ENCODE results near the gene VEGFC.

VEGFC gene

GRCh38 chr4:176792326-176793059 lies at the start of gene VEGFC:
VEGFC (minus strand) TSS chr4:176792922; CDS start chr4:176792311, 611 bp downstream.
- DNase-seq: peak; percentile 10 to 45

- DNase-seq: no peak
These were observed 49.0 kb upstream of the VEGFC start for GRCh38 chr4:176841711-176842112.

- DNase-seq: no peak
These were observed 47.4 kb upstream of the VEGFC start for GRCh38 chr4:176840166-176840565.

- DNase-seq: no peak
These were observed 46.9 kb upstream of the VEGFC start for GRCh38 chr4:176839656-176840055.

GRCh38 chr4:176838601-176839433 lies 46.1 kb upstream of the VEGFC start:
- DNase-seq: no peak

GRCh38 chr4:176837169-176837895 lies 44.6 kb upstream of the VEGFC start:
- DNase-seq: no peak

GRCh38 chr4:176834531-176834930 lies 41.8 kb upstream of the VEGFC start:
- no peak for DNase-seq

- no peak for DNase-seq
These were observed 40.9 kb upstream of the VEGFC start for GRCh38 chr4:176833400-176834175.

GRCh38 chr4:176830971-176831370 lies 38.2 kb upstream of the VEGFC start:
- DNase-seq: no peak

GRCh38 chr4:176825586-176825985 lies 32.9 kb upstream of the VEGFC start:
- DNase-seq: no peak

GRCh38 chr4:176824645-176825366 lies 32.1 kb upstream of the VEGFC start:
- DNase-seq: no peak

GRCh38 chr4:176818531-176818930 lies 25.8 kb upstream of the VEGFC start:
- no peak for DNase-seq

GRCh38 chr4:176817204-176817603 lies 24.5 kb upstream of the VEGFC start:
- DNase-seq: no peak

- DNase-seq: no peak
These were observed 22.0 kb upstream of the VEGFC start for GRCh38 chr4:176814770-176815169.

- DNase-seq: no peak
These were observed 17.9 kb upstream of the VEGFC start for GRCh38 chr4:176810481-176811249.

GRCh38 chr4:176806778-176807375 lies 14.2 kb upstream of the VEGFC start:
- DNase-seq: no peak

GRCh38 chr4:176805155-176805554 lies 12.4 kb upstream of the VEGFC start:
- DNase-seq: no peak

GRCh38 chr4:176800891-176801534 lies 8.3 kb upstream of the VEGFC start:
- no peak for DNase-seq

GRCh38 chr4:176799653-176800052 lies 6.9 kb upstream of the VEGFC start:
- no peak for DNase-seq

- no peak for DNase-seq
These were observed 5.8 kb upstream of the VEGFC start for GRCh38 chr4:176798540-176798939.

All from NCI-H2081 (cell line).